Activated T-cell treated with anti-CD3 and anti-CD28 coated beads, Interleukin-2, amount 50 U/mL, for 72 hours (primary cell): ENCODE data around the gene ADAM22. TPM values are rescaled to one million over a fixed set of nuclear protein-coding genes. Genes with fewer than 3 reads are reported as not detected.

Source experiments
- ATAC-seq, 2 donors: fragments of 150-1000 bp; cut with Tn5 transposase; replicated peaks in 1 of 2; 2 replicates each; pipeline ENCODE4 v1.10.0; 2021; ENCODE audit warnings: moderate library complexity in 2 of 2, mild to moderate bottlenecking in 1 of 2
- DNase-seq, 2 donors: peaks; one replicate each; pipeline ENCODE4 v3.0.0; 2021 to 2022; ENCODE audit warnings: mixed read lengths in 1 of 2
- H3K27ac Mint-ChIP-seq: one replicate; pipeline ENCODE4 v1.8.0; 2022; ENCODE audit warnings: mild to moderate bottlenecking, moderate library complexity, mixed read lengths
- H3K27me3 Mint-ChIP-seq: one replicate; pipeline ENCODE4 v1.8.0; 2022; ENCODE audit warnings: low read depth, mixed read lengths
- H3K36me3 Mint-ChIP-seq, 2 donors: one replicate each; pipeline ENCODE4 v1.8.0; 2022; ENCODE audit warnings: mixed read lengths in 2 of 2, mild to moderate bottlenecking in 1 of 2; ENCODE audit not compliant: insufficient read depth in 2 of 2
- H3K4me1 Mint-ChIP-seq: one replicate; pipeline ENCODE4 v1.8.0; 2022; ENCODE audit warnings: low read depth, mixed read lengths
- H3K4me3 Mint-ChIP-seq, 2 donors: one replicate each; pipeline ENCODE4 v1.8.0; 2022; ENCODE audit warnings: mild to moderate bottlenecking in 2 of 2, mixed read lengths in 2 of 2, moderate library complexity in 2 of 2
- H3K9me3 Mint-ChIP-seq, 2 donors: one replicate each; pipeline ENCODE4 v1.8.0; 2022; ENCODE audit warnings: mixed read lengths in 2 of 2
- total RNA-seq, 2 donors: library from RNA; stranded (reverse); gene quantifications; one replicate each; pipeline ENCODE4 v1.2.3, GENCODE V29; 2022

Gene ADAM22
- total RNA-seq, 2 donors from 2014 or later, result 2.5 to 3.2 TPM

DNA sequence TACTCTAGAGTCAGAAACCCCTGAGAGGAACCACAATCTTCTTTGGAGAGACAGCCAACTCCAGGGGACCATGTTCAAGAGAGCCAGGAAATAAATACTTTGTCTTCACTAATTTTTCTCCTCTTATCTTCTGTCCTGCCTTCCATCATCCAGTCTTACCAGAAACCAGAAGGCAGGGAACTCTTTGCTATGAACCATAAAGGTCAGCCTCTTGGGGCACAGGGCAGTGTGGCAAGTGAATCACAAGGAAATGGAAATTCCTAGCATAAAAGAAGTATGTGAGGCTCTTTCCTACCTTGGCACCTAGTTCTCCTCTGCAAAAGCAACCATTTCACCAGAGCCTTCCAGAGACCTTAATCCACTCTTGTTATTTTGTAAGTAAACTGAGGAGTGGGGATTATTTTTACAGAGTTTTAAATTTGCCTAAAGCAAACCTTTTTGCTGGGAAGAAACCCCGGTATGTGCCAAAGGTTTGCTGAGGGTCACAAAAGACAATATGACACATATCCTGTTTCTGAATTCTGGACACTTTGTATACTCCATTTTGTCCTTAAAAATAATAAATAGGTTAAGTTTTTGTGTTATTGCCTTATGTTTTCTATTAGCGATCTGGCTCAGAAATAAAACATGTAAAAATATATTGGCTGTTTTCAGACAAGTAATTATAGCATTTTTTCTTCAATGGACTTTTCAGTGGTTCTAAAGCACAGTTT, 87.1 kb downstream of the ADAM22 start:
- H3K36me3 Mint-ChIP-seq, result peaks cover 2 to 4% of the 10 kb centered on the region in 2 donors
- H3K4me1 Mint-ChIP-seq, result no peaks in the 10 kb centered on the region
- no peak for ATAC-seq

DNA sequence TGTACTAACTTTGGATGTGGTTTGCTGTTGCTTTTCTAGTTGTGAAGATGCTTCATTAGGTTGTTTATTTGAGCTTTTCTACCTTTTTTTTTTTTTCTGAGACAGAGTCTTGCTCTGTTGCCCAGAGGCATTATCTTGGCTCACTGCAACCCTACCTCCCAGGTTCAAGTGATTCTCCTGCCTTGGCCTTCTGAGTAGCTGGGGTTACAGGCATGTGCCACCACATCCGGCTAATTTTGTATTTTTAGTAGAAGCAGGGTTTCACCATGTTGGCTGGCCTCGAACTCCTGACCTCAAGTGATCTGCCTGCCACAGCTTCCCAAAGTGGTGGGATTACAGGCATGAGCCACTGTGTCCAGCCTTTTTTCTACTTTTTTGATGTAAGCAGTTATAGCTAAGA, 93.7 kb downstream of the ADAM22 start:
- no peaks in the 10 kb centered on the region for H3K27me3 Mint-ChIP-seq
- H3K9me3 Mint-ChIP-seq, result peaks cover 7 to 27% of the 10 kb centered on the region in 2 donors
- peaks cover 6 to 15% of the 10 kb centered on the region in 2 donors for H3K36me3 Mint-ChIP-seq
- no peak overlapping the region for H3K4me3 Mint-ChIP-seq
- DNase-seq (no peak), ATAC-seq (no peak)
- no peaks in the 10 kb centered on the region for H3K4me1 Mint-ChIP-seq
- H3K27ac Mint-ChIP-seq, result no peak overlapping the region

More for the DNA sequence above, 87.1 kb downstream of the ADAM22 start:
- H3K9me3 Mint-ChIP-seq, result peaks cover 5 to 9% of the 10 kb centered on the region in 2 donors
- no peak overlapping the region for H3K4me3 Mint-ChIP-seq
- no peak overlapping the region for H3K27ac Mint-ChIP-seq
- no peaks in the 10 kb centered on the region for H3K27me3 Mint-ChIP-seq
- no peak for DNase-seq

DNA sequence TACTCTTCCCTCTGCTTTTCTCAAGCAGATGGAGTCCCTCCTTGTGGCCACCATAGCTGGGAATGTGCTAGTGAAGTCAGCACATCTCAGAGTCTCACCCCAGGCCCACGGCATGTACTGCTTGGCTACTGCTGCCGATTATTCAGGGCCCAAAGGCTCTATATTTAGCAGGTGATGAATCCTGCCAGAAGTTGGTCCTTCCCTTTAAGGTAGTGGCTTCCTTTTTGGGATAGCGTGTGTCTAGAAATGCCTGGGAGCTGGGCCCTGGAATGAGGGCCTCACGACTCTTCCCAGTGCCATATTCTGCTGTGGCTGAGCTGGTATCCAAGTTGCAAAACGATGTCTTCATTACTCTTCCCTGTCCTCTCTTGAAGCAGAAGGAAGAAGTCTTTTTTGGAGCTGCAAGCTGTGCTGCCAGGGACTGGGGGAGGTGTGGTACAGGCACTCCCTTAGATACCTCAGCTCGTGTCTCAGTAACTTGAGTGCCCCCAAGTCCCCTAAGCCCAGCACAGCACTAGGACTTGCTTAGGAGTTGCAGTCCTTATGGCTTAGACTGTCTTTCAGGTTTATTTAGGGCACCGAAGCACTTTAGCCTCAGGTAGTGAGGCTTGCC, 100.1 kb downstream of the ADAM22 start:
- Mint-ChIP-seq H3K27me3 (no peaks in the 10 kb centered on the region), H3K4me1 (no peaks in the 10 kb centered on the region), H3K27ac (no peak overlapping the region), H3K4me3 (no peak overlapping the region), H3K9me3 (peaks cover 4 to 15% of the 10 kb centered on the region in 2 donors), H3K36me3 (peaks cover 4 to 14% of the 10 kb centered on the region in 2 donors)
- DNase-seq (no peak), ATAC-seq (no peak)

DNA sequence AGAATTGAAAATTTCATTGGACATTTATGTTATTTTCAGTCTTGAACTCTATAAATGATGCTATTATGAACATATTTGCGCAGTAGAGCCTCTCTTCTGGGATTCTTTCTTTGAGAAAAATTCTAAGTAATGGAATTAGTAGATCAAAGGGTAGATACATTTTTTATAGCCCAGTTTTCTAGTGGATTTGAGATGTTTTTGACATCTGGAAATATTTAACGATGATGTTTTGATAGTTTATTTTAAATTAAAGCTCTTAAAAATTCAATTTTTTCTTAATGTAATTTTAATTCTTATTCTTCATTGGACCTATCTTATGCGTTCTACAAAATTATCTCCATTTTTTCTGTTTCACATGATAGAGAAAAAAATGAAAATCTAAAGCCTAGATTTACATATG, 103.0 kb downstream of the ADAM22 start:
- Mint-ChIP-seq H3K9me3 (peaks cover 3 to 5% of the 10 kb centered on the region in 2 donors), H3K4me1 (no peaks in the 10 kb centered on the region), H3K27ac (no peak overlapping the region), H3K36me3 (peaks cover 2 to 4% of the 10 kb centered on the region in 2 donors), H3K4me3 (no peak overlapping the region), H3K27me3 (no peaks in the 10 kb centered on the region)
- no peak for ATAC-seq
- DNase-seq, result no peak

DNA sequence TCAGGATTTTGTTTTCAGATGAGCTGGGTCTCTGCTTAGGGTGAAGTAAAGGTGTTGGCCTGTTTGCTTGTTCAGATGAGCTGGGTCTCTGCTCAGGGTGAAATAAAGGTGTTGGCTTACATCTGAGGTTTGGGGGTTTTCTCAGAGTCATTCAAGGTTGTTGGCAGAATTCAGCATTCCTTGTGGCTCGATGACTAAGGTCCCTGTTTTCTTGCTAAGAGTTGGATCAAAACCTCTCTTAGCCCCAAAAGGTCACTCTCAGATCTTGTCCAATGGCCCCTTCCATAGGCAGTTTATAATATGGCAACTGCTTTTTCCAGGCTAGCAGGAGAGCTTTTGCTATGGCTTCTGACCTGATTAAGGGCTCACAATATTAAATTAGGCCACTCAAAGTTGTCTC, 106.6 kb downstream of the ADAM22 start:
- Mint-ChIP-seq H3K27ac (no peak overlapping the region), H3K4me3 (no peak overlapping the region), H3K36me3 (no peaks in the 10 kb centered on the region), H3K4me1 (no peaks in the 10 kb centered on the region), H3K9me3 (no peaks in the 10 kb centered on the region), H3K27me3 (no peaks in the 10 kb centered on the region)
- ATAC-seq (no peak), DNase-seq (no peak)

DNA sequence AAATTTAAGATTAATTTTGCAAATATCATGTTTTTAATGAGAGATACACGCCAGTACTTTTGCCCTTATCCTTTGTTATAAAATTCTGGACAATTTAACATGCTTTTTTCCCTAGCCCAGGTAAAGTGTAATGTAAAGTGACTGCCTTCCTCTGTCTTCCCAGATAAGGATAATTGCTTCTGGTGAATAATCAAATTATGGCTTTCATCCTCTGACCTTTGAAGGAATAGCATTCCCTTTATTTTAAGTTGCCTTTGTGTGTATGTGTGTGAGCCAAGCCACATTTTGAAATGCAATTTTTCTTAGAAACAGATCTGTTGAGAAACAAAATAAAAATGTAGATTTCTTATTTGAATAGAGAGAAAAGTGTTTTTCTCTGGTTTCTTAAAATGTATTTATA, 107.5 kb downstream of the ADAM22 start:
- DNase-seq, result no peak
- no peak overlapping the region for H3K4me3 Mint-ChIP-seq
- H3K27me3 Mint-ChIP-seq, result no peaks in the 10 kb centered on the region
- H3K27ac Mint-ChIP-seq, result peak overlapping the region; percentile 64
- H3K4me1 Mint-ChIP-seq, result no peaks in the 10 kb centered on the region
- ATAC-seq, result no peak
- no peaks in the 10 kb centered on the region for H3K36me3 Mint-ChIP-seq
- H3K9me3 Mint-ChIP-seq, result no peaks in the 10 kb centered on the region

DNA sequence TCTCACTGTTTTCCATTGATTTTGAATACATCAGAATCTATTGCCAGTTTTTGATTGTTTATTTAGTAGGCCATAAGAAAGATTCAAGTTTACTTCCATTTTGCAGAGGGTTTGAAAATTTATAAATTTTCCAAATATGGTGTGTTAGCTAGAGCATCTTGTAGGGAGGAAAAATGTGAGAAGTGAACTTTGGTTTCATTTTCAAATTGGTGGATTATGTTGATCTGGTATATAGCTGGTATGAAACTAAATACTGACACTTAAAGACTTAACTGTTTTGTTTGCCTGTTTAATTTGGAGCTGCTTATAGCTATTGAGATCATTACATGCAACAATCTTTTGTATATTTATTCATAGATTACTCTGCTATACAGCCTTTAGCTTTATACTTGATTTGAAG, 108.1 kb downstream of the ADAM22 start:
- peak overlapping the region in 1 of 2 donors; percentile 67 for H3K4me3 Mint-ChIP-seq
- ATAC-seq (no peak), DNase-seq (no peak)
- H3K36me3 Mint-ChIP-seq, result no peaks in the 10 kb centered on the region
- no peaks in the 10 kb centered on the region for H3K27me3 Mint-ChIP-seq
- H3K4me1 Mint-ChIP-seq, result no peaks in the 10 kb centered on the region
- peak overlapping the region; percentile 64 for H3K27ac Mint-ChIP-seq
- no peaks in the 10 kb centered on the region for H3K9me3 Mint-ChIP-seq

DNA sequence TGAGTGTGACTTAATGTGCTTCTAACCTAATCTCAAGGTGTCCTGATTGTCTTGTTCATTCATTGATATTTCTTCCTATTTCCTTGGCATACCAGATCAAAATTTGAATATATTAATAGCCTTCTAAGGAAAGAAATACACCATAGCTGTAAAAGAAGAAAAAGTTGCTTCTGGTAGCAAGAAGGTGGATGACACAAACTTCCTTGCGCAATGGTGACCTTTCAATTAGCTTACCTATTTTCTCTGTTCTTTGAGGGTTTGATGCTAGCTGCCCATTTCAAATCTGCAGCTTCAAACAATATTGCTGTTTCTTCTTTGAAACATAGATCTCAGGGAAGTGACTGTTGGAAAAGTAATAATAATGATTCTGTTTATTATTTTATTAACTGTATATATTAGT, 108.8 kb downstream of the ADAM22 start:
- Mint-ChIP-seq H3K27me3 (no peaks in the 10 kb centered on the region), H3K27ac (no peak overlapping the region), H3K4me1 (no peaks in the 10 kb centered on the region), H3K9me3 (no peaks in the 10 kb centered on the region), H3K36me3 (no peaks in the 10 kb centered on the region), H3K4me3 (no peak overlapping the region)
- DNase-seq, result no peak
- ATAC-seq, result no peak

DNA sequence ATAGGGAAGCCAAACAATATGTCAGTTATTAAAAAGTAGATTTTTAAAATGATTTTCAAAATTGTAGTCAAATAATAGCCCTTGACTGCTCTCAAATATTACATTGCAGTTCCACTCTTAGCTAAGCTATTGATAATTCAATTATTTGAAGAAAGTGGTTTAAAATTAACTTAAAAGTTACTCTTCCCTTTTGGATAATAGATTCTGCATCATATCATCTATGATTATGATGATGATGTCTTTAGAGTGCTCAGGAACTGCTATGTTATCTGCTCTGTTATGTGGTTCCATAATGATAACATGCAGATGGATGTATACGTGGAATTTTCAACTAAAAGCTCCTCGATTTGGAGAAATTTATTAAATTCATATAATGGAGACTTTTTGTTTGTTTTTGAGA, 110.0 kb downstream of the ADAM22 start:
- Mint-ChIP-seq H3K9me3 (no peaks in the 10 kb centered on the region), H3K36me3 (no peaks in the 10 kb centered on the region), H3K27me3 (no peaks in the 10 kb centered on the region), H3K4me3 (no peak overlapping the region), H3K4me1 (no peaks in the 10 kb centered on the region), H3K27ac (no peak overlapping the region)
- ATAC-seq (no peak), DNase-seq (no peak)

DNA sequence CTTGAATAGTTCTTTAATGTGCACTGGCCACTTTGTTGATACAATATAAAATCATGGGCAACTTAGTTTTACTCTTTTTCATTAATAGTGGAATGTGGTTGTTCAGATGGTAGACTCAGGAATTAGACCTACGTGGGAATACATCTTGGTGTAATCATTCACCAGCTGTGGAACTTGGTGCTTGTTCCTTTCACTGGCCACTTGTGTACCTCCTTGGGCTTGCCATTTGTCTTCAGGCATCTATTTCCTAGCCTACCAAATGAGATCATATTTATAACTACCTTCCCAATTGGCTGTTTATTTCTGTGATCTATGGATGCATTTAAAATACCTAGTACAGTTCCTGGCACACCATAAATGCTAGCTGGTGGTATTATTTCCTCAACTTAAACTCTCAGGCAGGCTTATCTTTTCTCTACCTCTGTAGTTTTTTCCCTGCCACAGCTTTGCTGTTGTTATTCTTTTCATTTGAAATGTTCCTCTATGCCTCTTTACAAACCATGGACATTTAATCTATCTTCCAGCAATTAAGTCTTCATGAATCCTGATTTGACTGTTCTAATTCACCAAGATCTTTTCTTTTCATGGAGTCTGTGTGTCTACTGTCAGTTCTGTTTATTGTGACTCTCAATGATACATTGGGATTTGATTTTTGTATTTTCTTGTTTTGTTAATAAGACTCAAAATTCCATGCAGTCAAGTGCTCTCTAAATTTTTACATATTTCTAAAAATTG, 113.0 kb downstream of the ADAM22 start:
- no peak for ATAC-seq
- no peaks in the 10 kb centered on the region for H3K9me3 Mint-ChIP-seq
- H3K4me3 Mint-ChIP-seq, result no peak overlapping the region

DNA sequence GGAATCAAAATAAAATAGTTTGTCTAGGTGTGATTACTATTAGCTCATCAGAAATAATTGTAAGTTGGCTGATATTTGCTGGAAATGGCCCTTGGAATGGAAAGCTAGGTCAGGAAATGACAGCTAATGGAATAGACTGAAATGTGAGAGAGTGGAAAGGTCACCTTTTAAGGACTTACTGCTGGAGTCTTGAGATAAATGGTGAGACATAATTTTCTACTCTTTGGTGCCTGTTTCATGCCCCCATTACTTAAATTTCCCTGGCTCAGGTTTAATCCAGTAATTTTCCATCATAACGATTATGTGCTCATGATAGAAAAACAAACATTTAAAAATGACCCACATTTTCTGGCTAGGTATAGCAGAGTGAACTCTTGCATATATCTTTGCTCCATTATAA, 123.6 kb downstream of the ADAM22 start:
- Mint-ChIP-seq H3K27ac (no peak overlapping the region), H3K9me3 (no peaks in the 10 kb centered on the region), H3K27me3 (no peaks in the 10 kb centered on the region), H3K36me3 (peaks cover 0 to under 1% of the 10 kb centered on the region in 2 donors), H3K4me1 (no peaks in the 10 kb centered on the region), H3K4me3 (no peak overlapping the region)
- DNase-seq (no peak), ATAC-seq (no peak)

More for the DNA sequence above, 113.0 kb downstream of the ADAM22 start:
- Mint-ChIP-seq H3K36me3 (no peaks in the 10 kb centered on the region), H3K27me3 (no peaks in the 10 kb centered on the region), H3K27ac (no peak overlapping the region), H3K4me1 (no peaks in the 10 kb centered on the region)
- DNase-seq, result no peak

DNA sequence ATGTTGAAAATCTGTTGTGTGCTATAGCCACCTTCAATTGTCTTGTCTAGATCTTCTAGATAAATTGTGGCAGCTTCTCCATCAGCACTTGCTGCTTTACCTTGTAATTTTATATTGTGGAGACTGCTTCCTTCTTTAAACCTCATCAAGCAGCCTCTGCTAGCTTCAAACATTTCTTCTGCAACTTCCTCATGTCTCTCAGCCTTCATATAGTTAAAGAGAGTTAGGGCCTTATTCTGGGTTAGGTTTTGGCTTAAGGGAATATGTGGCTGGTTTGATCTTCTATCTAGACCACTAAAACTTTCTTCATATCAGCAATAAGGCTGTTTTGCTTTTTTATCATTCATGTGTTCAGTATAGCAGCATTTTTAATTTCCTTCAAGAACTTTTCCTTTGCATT, 128.2 kb downstream of the ADAM22 start:
- Mint-ChIP-seq H3K27me3 (no peaks in the 10 kb centered on the region), H3K4me3 (no peak overlapping the region), H3K27ac (no peak overlapping the region), H3K36me3 (no peaks in the 10 kb centered on the region), H3K4me1 (no peaks in the 10 kb centered on the region), H3K9me3 (no peaks in the 10 kb centered on the region)
- DNase-seq, result no peak
- ATAC-seq, result no peak

DNA sequence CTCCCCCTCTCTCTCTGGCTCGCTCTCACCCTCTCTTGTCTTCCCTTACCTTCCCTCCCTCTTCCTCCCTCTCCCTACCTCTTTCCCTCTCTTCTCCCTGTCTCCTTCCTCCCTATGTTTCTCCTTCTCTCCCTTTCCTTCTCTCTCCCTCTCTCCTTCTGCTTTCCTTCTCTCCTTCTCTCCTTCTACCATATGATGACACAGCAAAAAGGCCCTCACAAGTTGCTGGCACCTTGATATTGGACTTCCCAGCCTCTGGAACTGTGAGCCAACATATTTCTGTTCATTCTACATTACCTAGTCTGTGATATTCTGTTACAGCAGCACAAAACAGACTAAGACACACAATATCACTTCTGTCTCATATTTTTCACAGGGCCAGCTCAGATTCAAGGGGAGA, 135.0 kb downstream of the ADAM22 start:
- Mint-ChIP-seq H3K4me3 (no peak overlapping the region), H3K27me3 (no peaks in the 10 kb centered on the region), H3K36me3 (no peaks in the 10 kb centered on the region), H3K27ac (no peak overlapping the region), H3K4me1 (no peaks in the 10 kb centered on the region), H3K9me3 (peaks cover 0 to 2% of the 10 kb centered on the region in 2 donors)
- ATAC-seq, result no peak
- no peak for DNase-seq
